Stimulated activated CD4-positive, alpha-beta T cell treated with anti-CD3 and anti-CD28 coated beads, Interleukin-1b, Interleukin-23, amount 100 ng/mL, for 24 hours (primary cell): ENCODE measurements around the gene APC.
"Not testable (repeated sequence)": the region's sequence is repeated elsewhere in the genome, so short reads cannot be mapped to it uniquely, and the experiment has no call there.

Experiments used
- DNase-seq, 4 experiments: peaks; one replicate each; pipeline ENCODE4 v3.0.0-alpha.2; 2020; ENCODE audit warnings: low read depth in 4 of 4, low spot score in 1 of 4

APC gene

GRCh38 chr5:112713206-112713605 is 24.5 kb upstream of the APC start:
- no peak for DNase-seq

GRCh38 chr5:112716895-112717294 is 20.8 kb upstream of the APC start:
- DNase-seq = not testable (repeated sequence)

- no peak for DNase-seq
Measured at GRCh38 chr5:112717506-112718082, 20.1 kb upstream of the APC start.

- DNase-seq = no peak
Measured at GRCh38 chr5:112718344-112718743, 19.3 kb upstream of the APC start.

GRCh38 chr5:112720576-112720975 is 17.1 kb upstream of the APC start:
- DNase-seq = no peak

- DNase-seq = no peak
Measured at GRCh38 chr5:112724901-112725300, 12.8 kb upstream of the APC start.

- no peak for DNase-seq
Measured at GRCh38 chr5:112729630-112730029, 8.1 kb upstream of the APC start.

GRCh38 chr5:112732131-112732530 is 5.6 kb upstream of the APC start:
- no peak for DNase-seq

- DNase-seq = no peak
Measured at GRCh38 chr5:112733586-112733985, 4.1 kb upstream of the APC start.

GRCh38 chr5:112734597-112734996 is 3.1 kb upstream of the APC start:
- DNase-seq = no peak

GRCh38 chr5:112735702-112736101 is 2.0 kb upstream of the APC start:
- DNase-seq = no peak

GRCh38 chr5:112737070-112737462 is 619 bp upstream of the APC start:
- no peak for DNase-seq

- DNase-seq = no peak
Measured at GRCh38 chr5:112738191-112738560, 491 bp downstream of the APC start.

GRCh38 chr5:112742424-112742823 is 4.7 kb downstream of the APC start:
- no peak for DNase-seq

- no peak for DNase-seq
Measured at GRCh38 chr5:112743631-112744030, 5.9 kb downstream of the APC start.

GRCh38 chr5:112752335-112752734 is 14.7 kb downstream of the APC start:
- DNase-seq = no peak

- no peak for DNase-seq
Measured at GRCh38 chr5:112755703-112756102, 18.0 kb downstream of the APC start.

- DNase-seq = no peak
Measured at GRCh38 chr5:112757468-112758208, 20.0 kb downstream of the APC start.

- no peak for DNase-seq
Measured at GRCh38 chr5:112758676-112759075, 21.0 kb downstream of the APC start.

- DNase-seq = no peak
Measured at GRCh38 chr5:112762113-112762810, 24.6 kb downstream of the APC start.

- DNase-seq = no peak
Measured at GRCh38 chr5:112763165-112763564, 25.5 kb downstream of the APC start.

- no peak for DNase-seq
Measured at GRCh38 chr5:112772124-112772523, 34.4 kb downstream of the APC start.
